GM12878 (cell line): ENCODE results near the gene GSE1. TPM values are rescaled to one million over a fixed set of nuclear protein-coding genes. Genes with fewer than 3 reads are reported as not detected.

Experiments
- ATAC-seq: fragments of 200-7000 bp; cut with Tn5 transposase; 3 replicates; pipeline ENCODE4 v1.9.1; 2020; ENCODE audit warnings: mild to moderate bottlenecking, moderate library complexity
- BruUV-seq: library from RNA; stranded (reverse); fragments of 400-500 nt; replicated peaks from 2 replicates; lab custom pipeline; 2021; lab: Mats Ljungman, UMichigan
- CTCF ChIA-PET: fragments of 300-600 bp; sonication (Branson Sonifier 250); formaldehyde crosslinking; extraction: SDS; loops from one replicate; lab custom pipeline; 2021; ENCODE audit warnings: inconsistent platforms; lab: Yijun Ruan, JAX
- POLR2A ChIA-PET: fragments of 350-600 bp; formaldehyde crosslinking; extraction: SDS; loops from one replicate; lab custom pipeline; 2021; ENCODE audit warnings: inconsistent platforms; lab: Charles Lee
- RAD21 ChIA-PET: fragments of 300-600 bp; sonication (Branson Sonifier 250); formaldehyde crosslinking; loops from one replicate; lab custom pipeline; 2023; ENCODE audit warnings: antibody characterized with exemption; ENCODE audit not compliant: unreplicated experiment; lab: Charles Lee
- SMC1A ChIA-PET: fragments of 300-600 bp; sonication (Branson Sonifier 250); formaldehyde crosslinking; loops from one replicate; lab custom pipeline; 2023; ENCODE audit not compliant: unreplicated experiment, uncharacterized antibody; lab: Charles Lee
- DNase-seq: peaks from one replicate; pipeline ENCODE4 v3.0.0-alpha.2; 2011; ENCODE audit warnings: low read depth, low spot score
- FAIRE-seq: peaks from 3 replicates; lab custom pipeline; 2011; peaks lifted over from hg19 to GRCh38; lab: Jason Lieb, UNC
- H2AFZ ChIP-seq: 2 replicates; pipeline ENCODE4 v1.6.0; 2011; ENCODE audit warnings: low read depth, low read length, control low read depth; ENCODE audit not compliant: control insufficient read depth
- H3K27ac ChIP-seq: 2 replicates; pipeline ENCODE4 v1.5.1; 2011; ENCODE audit warnings: control low read depth; ENCODE audit not compliant: control insufficient read depth, insufficient read depth
- H3K27me3 ChIP-seq, 2 experiments: replicated peaks in 1 of 2; 2 replicates each; pipeline versions ENCODE4 v1.6.0 to v1.6.1; 2011; ENCODE audit warnings: low read length in 1 of 2; ENCODE audit not compliant: control insufficient read depth in 2 of 2, insufficient read depth in 2 of 2
- H3K36me3 ChIP-seq, 2 experiments: 2 replicates each; pipeline ENCODE4 v1.5.1; 2011; ENCODE audit warnings: low read length in 1 of 2; ENCODE audit not compliant: control insufficient read depth in 2 of 2, insufficient read depth in 2 of 2
- H3K4me1 ChIP-seq: 2 replicates; pipeline ENCODE4 v1.6.1; 2011; ENCODE audit warnings: mild to moderate bottlenecking, low read length, moderate library complexity, mixed read lengths; ENCODE audit not compliant: control insufficient read depth, insufficient read depth
- H3K4me2 ChIP-seq: 2 replicates; pipeline ENCODE4 v1.6.0; 2011; ENCODE audit warnings: control low read depth; ENCODE audit not compliant: control insufficient read depth, insufficient read depth
- H3K4me3 ChIP-seq: fragments of 200-600 bp; sonication (generic); 2 replicates; pipeline ENCODE4 v1.5.1; 2016
- H3K79me2 ChIP-seq: 2 replicates; pipeline ENCODE4 v1.6.0; 2011; ENCODE audit warnings: low read length; ENCODE audit not compliant: control insufficient read depth, insufficient read depth
- H3K9ac ChIP-seq: 2 replicates; pipeline ENCODE4 v1.8.0; 2011; ENCODE audit warnings: low read length, control low read depth, mixed read lengths; ENCODE audit not compliant: control insufficient read depth, insufficient read depth
- H3K9me3 ChIP-seq: replicated peaks from 3 replicates; pipeline ENCODE4 v1.5.1; 2011; ENCODE audit warnings: mild to moderate bottlenecking, low read length; ENCODE audit not compliant: control insufficient read depth, insufficient read depth
- H4K20me1 ChIP-seq: 2 replicates; pipeline ENCODE4 v1.6.0; 2011; ENCODE audit not compliant: control insufficient read depth, insufficient read depth
- BACH1 ChIP-seq: fragments of 450-650 bp; IDR thresholded peaks from 2 replicates; pipeline ENCODE4 v1.6.1; 2017; ENCODE audit warnings: mild to moderate bottlenecking, borderline replicate concordance
- EZH2 ChIP-seq: IDR thresholded peaks from 2 replicates; pipeline ENCODE4 v1.6.1; 2012; ENCODE audit warnings: low read depth, mild to moderate bottlenecking, control low read depth, inconsistent platforms, low read length, borderline replicate concordance; ENCODE audit not compliant: control insufficient read depth
- HDGF ChIP-seq: fragments of 450-650 bp; IDR thresholded peaks from 2 replicates; pipeline ENCODE4 v1.6.1; 2016; ENCODE audit warnings: antibody characterized with exemption
- IRF3 ChIP-seq: fragments of 450-650 bp; IDR thresholded peaks from 2 replicates; pipeline ENCODE4 v1.6.1; 2014; ENCODE audit warnings: mild to moderate bottlenecking
- MLLT1 ChIP-seq: fragments of 450-650 bp; IDR thresholded peaks from 2 replicates; pipeline ENCODE4 v1.6.1; 2016; ENCODE audit warnings: mild to moderate bottlenecking
- NBN ChIP-seq: fragments of 450-650 bp; IDR thresholded peaks from 2 replicates; pipeline ENCODE4 v1.6.1; 2016
- NFXL1 ChIP-seq: fragments of 450-650 bp; IDR thresholded peaks from 2 replicates; pipeline ENCODE4 v1.6.1; 2017; ENCODE audit warnings: antibody characterized with exemption, mild to moderate bottlenecking, borderline replicate concordance
- NRF1 ChIP-seq: conservative IDR thresholded peaks from 2 replicates; pipeline ENCODE4 v1.6.1; 2011; ENCODE audit warnings: mild to moderate bottlenecking, low read depth, low read length, improper control_type of control experiment
- RAD21 ChIP-seq: IDR thresholded peaks from 2 replicates; pipeline ENCODE4 v1.6.1; 2011; ENCODE audit warnings: mild to moderate bottlenecking, low read depth, low read length, moderate library complexity; ENCODE audit not compliant: insufficient read depth
- RELA ChIP-seq: fragments of 450-650 bp; IDR thresholded peaks from 2 replicates; pipeline ENCODE4 v1.8.0; 2014; ENCODE audit warnings: borderline replicate concordance; ENCODE audit not compliant: partially characterized antibody
- SIN3A ChIP-seq: IDR thresholded peaks from 2 replicates; pipeline ENCODE4 v1.6.1; 2012; ENCODE audit warnings: low read depth, low read length, improper control_type of control experiment
- SIX5 ChIP-seq: IDR thresholded peaks from 2 replicates; pipeline ENCODE4 v1.6.1; 2011; ENCODE audit warnings: mild to moderate bottlenecking, low read depth, low read length, moderate library complexity; ENCODE audit not compliant: severe bottlenecking
- USF1 ChIP-seq: IDR thresholded peaks from 2 replicates; pipeline ENCODE4 v1.6.1; 2011; ENCODE audit warnings: borderline replicate concordance, low read depth, mild to moderate bottlenecking, moderate library complexity, mixed read lengths, low read length; ENCODE audit not compliant: insufficient read depth; ENCODE audit errors: extremely low read length
- WRNIP1 ChIP-seq: IDR thresholded peaks from 2 replicates; pipeline ENCODE4 v1.6.1; 2011; ENCODE audit warnings: low read depth, low read length, improper control_type of control experiment, borderline replicate concordance
- WGBS: methylation state at CpG from one replicate; pipeline ENCODE4 v1.1.6; 2016; ENCODE audit warnings: low lambda C conversion rate; ENCODE audit not compliant: insufficient replicate concordance, insufficient coverage; ENCODE audit errors: missing lambda C conversion rate; 5-methylcytosine and 5-hydroxymethylcytosine counted together
- in situ Hi-C: fragments of 300-500 bp; cut with MboI; formaldehyde crosslinking; loops from 9 replicates; pipeline ENCODE4 v1.14.3; 2018; ENCODE audit warnings: mixed read lengths
- intact Hi-C: fragments of 100-400 bp; cut with micrococcal nuclease; formaldehyde crosslinking; loops from one replicate; pipeline ENCODE4 v1.14.2; 2022; ENCODE audit not compliant: unreplicated experiment
- polyA plus RNA-seq, 11 experiments: library from polyadenylated mRNA; depleted of rRNA in 4 of 11; unstranded in 6 of 11; stranded (reverse) in 5 of 11; fragments of >200 nt; fragmentation: Nextera tagmentation in 4 of 11; fragmentation: Illumina TruSeq in 1 of 11; extraction: Ambion mirVana in 4 of 11; extraction: Trizol in 1 of 11; gene quantifications; 1 replicate in 1 of 11; 2 replicates in 10 of 11; pipeline versions ENCODE4 v1.2.1 to v1.2.3, GENCODE V29; 2011 to 2016; ENCODE audit warnings: inconsistent platforms in 2 of 11, missing spikeins in 2 of 11, low read depth in 1 of 11
- total RNA-seq, 4 experiments: library from RNA; depleted of rRNA in 3 of 4; stranded (reverse); fragments of >200 nt in 3 of 4; fragmentation: Illumina TruSeq in 1 of 4; extraction: Trizol in 1 of 4; gene quantifications; 2 replicates each; pipeline versions ENCODE4 v1.2.1 to v1.2.3, GENCODE V29; 2013 to 2021

The GSE1 gene
- total and polyA plus RNA-seq, 10 of the 15 experiments (the other 5 are each of a cell fraction or from before 2014, with no cell fraction given), result 4.6 to 58.7 (median 18.2) TPM

DNA sequence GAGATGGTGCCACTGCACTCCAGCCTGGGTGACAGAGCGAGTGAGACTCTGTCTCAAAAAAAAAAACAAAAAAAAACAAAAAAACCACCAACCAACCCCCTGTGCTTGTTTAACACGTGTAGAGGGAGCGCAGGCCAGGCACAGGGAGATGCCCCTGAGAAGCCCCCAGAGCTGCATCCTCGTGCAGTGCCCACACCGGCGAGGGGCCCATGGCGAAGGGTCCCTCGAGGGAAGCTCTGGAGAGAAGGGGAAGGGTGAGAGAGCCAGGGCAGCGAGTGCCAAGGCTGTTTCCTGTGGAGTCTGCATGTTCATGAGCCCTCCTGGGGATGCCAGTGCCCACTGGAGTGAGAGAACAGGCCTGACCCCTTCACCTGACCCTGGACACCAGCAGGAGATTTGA is 47.8 kb upstream of the GSE1 start:
- FAIRE-seq, result no peak
- CTCF ChIA-PET, result interaction anchor here (0.7 to 1.9 kb wide), 3 partner anchors 12 to 71 kb away, joined by 3 to 6 read pairs (median 3); no protein-coding TSS in a partner anchor

More for the DNA sequence above, 47.8 kb upstream of the GSE1 start:
- no peaks in the 10 kb centered on the region for H3K27me3 ChIP-seq
- no peak overlapping the region for H3K4me3 ChIP-seq
- BruUV-seq, result no TSS peak
- POLR2A ChIA-PET, result no interaction called here
- TF ChIP-seq IRF3 (no peak), NBN (no peak), BACH1 (no peak), SIX5 (no peak), MLLT1 (no peak), WRNIP1 (no peak), NFXL1 (no peak), HDGF (no peak), USF1 (no peak), RELA (no peak), EZH2 (no peak), RAD21 (no peak), NRF1 (no peak), SIN3A (no peak)
- RAD21 ChIA-PET, result no interaction called here
- SMC1A ChIA-PET, result no interaction called here
- H3K27ac ChIP-seq, result no peak overlapping the region
- WGBS, result 87% methylated on average over 9 of the region's 9 CpGs
- no peak for DNase-seq
- no peaks in the 10 kb centered on the region for H3K9me3 ChIP-seq
- ATAC-seq, result no peak
- H3K4me2 ChIP-seq, result no peak overlapping the region
- intact Hi-C loops, result no loop called here
- no peak overlapping the region for H2AFZ ChIP-seq
- H3K4me1 ChIP-seq, result peaks cover 34% of the 10 kb centered on the region
- in situ Hi-C loops, result loop anchor here (25.0 kb wide), 1 partner anchor 953 kb away; the partner anchor contains the start of gene COTL1
- H3K36me3 ChIP-seq, result peaks cover 0 to 4% of the 10 kb centered on the region in 2 experiments; a peak in 2 of 4 replicates
- no peak overlapping the region for H3K9ac ChIP-seq
- peaks cover 77% of the 10 kb centered on the region for H3K79me2 ChIP-seq
- peaks cover 20% of the 10 kb centered on the region for H4K20me1 ChIP-seq
